Measurements from ENCODE around the gene YWHAQ.

YWHAQ gene

DNA sequence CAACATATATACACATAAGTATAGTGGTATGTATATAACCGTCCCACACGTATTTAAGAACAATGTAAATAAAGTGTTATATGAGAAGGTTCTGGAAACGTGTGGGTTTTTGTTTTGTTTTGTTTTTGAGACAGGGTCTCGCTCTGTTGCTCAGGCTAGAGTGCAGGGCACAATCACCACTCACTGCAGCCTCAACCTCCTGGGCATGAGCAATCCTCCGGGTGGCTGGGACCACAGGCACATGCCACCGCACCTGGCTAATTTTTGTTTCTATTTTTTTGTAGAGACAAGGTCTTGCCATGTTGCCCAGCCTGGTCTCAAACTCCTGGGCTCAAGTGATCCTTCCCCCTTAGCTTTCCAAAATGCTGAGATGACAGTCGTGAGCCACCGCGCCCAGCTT lies 81.4 kb downstream of the YWHAQ start:
- no peak for DNase-seq

DNA sequence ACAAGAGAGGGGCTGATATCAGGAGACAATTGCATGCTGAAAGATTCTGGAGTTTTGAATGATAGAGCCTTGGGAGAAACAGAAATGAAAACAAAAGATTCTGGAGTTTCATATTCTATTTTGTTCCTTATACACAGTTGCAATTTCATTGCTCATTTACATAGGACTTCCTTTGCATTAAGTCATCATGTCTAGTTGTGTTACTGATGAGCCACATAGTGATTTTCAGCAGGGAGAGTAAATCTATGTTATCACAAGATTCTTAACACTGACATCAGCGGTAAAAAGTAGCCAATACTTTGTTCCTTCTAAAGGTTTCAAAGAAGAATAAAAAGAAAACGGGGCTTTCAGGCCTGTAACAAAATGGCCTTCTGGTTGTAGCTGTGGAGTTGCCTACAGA lies 82.3 kb downstream of the YWHAQ start:
- DNase-seq, result no peak

DNA sequence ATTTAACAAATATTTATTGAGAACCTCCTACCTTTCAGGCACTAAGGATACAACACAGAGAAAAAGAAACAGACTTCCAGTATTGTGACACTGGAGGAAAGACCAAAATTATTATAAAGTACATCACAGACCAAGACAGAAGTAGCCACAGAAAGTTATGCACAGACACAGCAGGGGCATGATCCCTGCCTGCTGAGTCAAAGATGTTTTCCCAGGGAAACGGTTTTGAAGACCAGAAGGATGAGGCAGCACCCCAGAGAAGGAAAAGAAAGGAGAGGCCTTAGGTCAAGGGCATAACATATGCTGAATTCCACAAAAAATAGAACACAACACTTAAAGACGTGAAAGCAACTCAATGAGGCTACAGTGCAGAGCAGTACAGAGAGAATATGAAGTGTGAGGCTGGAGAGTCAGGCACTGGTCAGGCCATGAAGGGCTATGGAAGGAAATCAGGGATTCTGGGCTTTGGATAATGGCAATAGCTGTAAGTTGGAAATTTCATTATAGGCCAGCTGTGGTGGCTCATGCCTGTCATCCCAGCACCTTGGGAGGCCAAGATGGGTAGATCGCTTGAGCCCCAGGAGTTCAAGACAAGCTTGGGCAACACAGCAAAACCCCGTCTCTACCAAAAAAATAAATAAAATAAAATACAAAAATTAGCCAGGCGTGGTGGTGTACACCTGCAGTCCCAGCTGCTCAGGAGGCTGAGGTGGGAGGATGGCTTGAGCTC lies 83.4 kb downstream of the YWHAQ start:
- DNase-seq, result no peak

DNA sequence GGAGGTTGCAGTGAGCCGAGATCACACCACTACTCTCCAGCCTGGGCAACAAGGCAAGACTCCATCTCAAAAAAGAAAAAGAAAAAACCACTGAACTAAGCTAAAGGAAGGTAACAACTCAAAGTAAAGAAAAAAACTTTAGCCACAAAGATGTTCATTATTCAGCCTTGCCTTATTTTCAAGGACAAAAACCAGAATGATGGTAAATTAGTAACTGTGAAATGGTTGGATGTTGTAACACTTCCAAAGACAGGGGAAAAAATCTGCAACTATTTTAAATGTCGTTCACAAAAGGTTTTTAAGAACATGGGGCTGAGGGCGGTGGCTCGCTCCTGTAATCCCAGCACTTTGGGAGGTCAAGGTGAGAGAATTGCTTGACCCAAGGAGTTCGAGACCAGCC lies 85.3 kb downstream of the YWHAQ start:
- DNase-seq, result no peak

DNA sequence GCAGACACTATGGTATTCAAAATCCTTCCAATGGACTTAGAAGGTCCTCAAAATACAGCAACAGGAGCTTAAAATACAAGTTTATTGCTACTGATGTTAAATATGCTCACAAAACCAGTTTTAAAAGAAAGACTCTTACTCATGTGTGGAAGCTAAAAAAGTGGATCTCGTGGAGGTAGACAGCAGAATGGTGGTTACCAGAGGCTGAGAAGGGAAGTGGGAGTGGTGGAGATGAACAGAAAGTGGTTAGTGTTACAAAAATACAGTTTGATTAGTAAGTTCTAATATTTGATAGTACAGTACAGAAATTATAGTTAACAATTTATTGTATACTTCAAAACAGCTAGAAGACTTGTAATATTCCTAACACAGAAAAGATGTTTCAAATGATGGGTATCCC lies 87.2 kb downstream of the YWHAQ start:
- no peak for DNase-seq

DNA sequence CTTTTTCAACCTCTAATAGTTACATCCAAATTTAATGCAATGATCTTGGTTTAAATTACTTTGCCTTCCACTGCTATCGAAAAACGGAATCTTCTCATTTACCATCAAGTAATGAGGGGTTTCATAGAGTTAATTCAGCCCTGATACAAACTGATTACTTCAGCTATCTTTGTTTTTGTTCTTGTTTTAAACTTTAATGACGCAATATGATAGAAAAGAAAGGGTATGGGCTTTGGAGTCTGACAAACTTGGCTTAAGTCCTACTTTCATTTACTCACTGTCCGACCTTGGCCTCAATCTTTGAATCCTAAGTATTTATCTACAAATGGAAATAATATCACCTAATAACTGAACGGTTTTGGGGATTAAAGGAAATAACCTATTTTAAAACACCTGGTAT lies 91.3 kb downstream of the YWHAQ start:
- DNase-seq, result no peak

DNA sequence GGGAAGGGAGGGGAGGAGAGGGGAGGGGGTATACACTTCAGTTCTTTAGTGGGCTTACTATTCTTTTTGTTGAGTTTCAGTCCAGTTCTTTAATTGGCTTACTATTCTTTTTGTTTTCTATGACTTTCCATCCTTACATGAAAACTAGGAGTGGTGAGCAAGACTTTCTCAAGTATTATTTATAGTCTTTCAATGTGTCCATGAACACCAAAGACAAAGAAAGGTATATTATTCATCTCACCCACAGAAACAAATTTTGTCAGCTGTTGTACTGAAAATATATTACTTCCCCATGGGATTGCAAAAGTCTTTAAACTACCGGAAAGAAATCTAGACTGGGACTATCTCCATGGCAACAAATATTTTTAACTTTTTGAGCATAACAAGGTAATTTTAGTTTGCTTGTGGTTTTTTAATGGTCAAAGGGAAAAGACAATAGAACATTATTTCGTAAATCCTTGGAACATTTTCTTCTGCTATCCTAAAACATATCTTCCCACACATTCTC lies 92.7 kb downstream of the YWHAQ start:
- DNase-seq, result no peak

DNA sequence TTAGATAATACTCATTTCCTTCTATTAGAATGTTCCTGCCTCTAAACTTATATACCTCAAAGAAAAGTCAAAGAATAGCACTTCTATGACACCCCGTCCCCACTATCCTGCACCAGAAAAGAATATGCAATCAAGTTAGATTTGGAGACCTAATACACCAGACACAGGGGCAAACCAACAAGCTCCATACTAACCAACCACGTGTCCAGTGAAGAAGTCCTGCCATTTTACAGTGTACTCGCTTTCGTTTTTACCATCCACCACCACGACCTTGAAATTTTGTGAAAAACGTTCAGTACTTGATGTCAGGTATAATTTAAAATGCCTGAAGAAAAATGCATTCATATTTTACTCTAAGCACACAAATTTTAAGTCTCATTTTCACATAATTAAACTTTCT lies 94.3 kb downstream of the YWHAQ start:
- DNase-seq, result no peak

DNA sequence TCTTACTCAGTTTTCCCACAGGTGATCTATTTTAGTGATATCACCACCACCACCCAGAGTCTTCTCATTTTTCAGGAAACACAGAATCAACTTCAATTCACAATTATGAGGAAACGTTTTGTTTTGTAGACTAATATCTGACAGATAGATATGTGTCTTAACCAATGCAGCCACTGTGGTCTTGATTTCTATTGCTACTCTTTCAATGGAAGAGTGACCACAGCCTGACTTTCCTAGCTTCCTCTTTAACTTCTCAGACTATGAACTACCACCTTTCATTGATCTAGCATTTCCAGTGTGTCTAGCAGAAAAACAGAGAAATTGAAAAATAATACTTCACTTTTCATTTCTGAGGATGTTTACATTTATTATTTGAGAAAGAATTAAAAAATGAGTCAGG lies 95.6 kb downstream of the YWHAQ start:
- DNase-seq, result no peak

Measured in NCI-H2171 (cell line).